Activated T-cell treated with anti-CD3 and anti-CD28 coated beads for 1 hour (primary cell): ENCODE measurements around the gene PRIMA1.

Experiments
- DNase-seq: peaks from one replicate; pipeline ENCODE4 v3.0.0-alpha.2; 2020; ENCODE audit warnings: low read depth

PRIMA1 gene

GRCh38 chr14:93674343-93674742, 113.9 kb downstream of the PRIMA1 start:
- no peak for DNase-seq

- DNase-seq = no peak
Observed at GRCh38 chr14:93669632-93670031, 118.7 kb downstream of the PRIMA1 start.
